Stimulated activated CD8-positive, alpha-beta memory T cell treated with anti-CD3 and anti-CD28 coated beads, Interleukin-12 subunit alpha, Interleukin-12 subunit beta, amount 100 ng/mL, for 24 hours (primary cell): ENCODE measurements around the gene XPNPEP2.
A peak's percentile ranks its signal among the peaks of the same experiment; 100 is the strongest.

ENCODE experiments used
- DNase-seq: peaks from one replicate; pipeline ENCODE4 v3.0.0-alpha.2; 2020; ENCODE audit errors: extremely low read depth

XPNPEP2 gene

DNA sequence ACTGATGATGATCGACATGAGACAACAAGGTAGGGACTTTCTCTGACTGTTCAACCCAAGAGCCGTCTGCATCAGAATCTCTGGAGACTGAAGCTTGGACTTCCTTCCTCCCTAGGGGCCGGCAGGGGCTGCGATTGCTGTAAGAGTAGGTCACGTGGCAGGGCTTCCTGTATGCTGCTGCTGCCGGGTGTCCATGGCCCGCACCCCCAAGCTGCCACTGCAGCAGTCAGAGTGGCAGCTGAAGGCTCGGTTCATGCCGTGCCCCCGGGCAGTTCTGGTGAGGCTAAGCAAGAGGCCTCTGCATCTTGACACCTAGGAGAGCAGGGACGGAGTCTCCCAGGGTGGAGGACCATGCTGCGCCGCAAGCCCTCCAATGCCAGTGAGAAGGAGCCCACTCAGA is 41.0 kb downstream of the XPNPEP2 start, which contains the start of gene SASH3:
SASH3 (plus strand) TSS at position 203 of the 400 bp plus-strand sequence; CDS start at position 352, 149 bp downstream.
- no peak for DNase-seq

DNA sequence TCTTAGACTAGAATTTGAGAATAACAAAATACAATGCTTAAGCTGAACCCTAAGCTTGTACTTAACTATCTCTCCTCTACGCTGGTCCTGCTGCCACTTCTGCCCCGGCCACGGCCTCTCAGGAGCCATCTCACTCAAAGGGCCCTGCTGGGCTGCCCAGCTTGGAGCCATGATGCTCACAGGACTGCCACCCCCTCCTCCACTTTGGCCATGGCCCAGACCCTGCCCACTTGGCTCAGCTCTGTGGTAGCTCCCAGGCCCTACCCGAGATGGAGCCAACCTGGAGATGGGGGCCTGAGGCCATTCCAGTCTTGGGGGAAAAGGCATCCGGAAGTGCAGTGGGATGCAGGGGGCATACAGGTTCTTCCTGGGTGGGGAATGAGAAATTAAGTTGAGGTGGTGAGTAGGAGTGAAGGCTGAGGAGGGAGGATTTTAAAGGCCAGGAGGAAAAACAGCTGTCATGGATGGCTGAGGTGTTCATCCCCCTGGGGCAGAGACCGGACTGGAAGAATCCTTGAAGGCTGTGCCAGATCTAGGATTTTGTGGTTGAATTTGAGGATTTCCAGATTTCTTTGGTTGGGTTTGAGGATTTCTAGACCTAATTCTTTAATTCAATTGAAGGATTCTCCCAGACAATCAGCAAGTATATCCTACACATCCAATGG is 41.8 kb downstream of the XPNPEP2 start:
- no peak for DNase-seq

DNA sequence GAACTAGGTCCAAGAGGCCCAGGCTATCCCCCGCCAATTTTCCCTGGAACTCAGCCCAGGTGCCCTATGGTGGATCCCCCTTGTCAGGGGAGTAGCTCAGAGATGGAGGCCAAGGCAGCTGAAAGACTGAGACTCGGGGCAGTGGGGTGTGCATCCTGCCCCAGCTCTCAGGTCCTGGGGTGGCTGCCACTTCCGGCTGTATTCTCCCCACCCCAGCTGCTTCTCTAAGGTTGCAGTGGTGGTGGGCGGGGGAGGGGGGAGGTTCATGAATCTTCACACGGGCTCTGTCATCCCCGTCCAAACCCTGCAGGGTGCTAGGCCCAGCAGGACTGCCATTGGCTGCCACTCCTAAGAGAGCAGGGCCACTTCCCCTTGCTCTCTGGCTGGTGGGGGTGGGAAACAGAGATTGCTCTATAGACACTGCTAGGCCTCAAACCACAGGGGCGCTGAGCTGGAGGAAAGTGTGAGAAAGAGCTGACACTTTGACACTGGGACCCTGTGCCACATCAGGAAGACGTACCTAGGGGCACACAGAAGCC is 42.4 kb downstream of the XPNPEP2 start:
- DNase-seq: peak; percentile 61

DNA sequence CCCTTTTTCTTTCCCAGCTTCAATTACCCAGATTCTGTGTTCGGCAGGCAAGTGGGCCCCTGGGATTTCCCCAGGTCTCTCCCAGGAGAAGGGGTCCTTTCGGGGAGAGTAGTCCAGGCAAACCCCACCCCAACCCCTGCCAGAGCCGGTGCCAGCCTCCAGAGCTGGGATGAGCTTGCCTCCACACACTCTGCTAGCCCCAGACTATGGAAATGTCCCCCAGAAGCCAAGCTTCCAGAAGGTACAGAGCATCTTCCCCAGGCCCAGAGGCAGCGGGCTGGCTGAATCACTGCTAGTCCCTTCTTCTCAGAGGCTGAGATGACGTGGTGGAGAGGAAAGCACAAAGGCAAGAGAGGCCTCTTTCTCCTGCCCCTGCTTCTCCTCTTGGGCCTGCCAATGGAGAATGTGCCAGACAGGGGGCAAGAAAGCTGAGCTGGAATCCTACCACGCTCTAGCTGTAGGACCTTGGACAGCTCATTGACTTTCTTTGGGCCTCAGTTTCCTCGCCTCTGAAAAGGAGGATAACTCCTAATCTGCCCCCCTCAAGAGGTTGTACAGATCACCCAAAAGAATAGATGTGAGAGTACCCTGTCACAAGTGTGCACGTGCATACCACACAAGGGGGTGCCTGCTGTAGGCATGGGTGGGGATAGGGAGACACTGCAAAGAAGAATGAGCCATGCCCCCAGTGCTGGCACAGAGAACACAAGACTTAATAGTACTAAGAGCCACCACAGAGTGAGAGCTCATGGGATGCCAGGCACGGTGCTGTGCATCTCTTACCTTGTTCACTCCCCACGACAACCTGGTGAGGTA is 43.1 kb downstream of the XPNPEP2 start:
- DNase-seq: no peak

DNA sequence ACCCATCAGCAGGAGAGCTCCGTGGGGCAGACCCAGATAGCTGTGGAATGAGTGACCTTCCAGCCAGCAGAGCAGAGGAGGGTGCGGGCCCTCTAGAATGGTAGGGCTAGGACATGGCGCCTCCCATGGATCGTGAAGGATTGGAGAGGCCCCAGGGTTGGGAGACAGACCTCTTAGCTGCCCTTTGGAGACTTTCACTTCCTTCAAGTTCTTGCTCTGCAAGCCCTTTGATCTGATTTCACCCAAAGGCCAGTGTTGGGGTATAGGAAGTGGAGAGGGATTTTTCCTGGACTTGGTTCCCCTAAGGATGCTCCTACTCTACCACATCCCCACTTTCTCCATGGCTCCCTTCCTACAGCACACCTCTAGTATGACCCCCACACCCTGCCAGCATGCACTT is 43.9 kb downstream of the XPNPEP2 start:
- no peak for DNase-seq

DNA sequence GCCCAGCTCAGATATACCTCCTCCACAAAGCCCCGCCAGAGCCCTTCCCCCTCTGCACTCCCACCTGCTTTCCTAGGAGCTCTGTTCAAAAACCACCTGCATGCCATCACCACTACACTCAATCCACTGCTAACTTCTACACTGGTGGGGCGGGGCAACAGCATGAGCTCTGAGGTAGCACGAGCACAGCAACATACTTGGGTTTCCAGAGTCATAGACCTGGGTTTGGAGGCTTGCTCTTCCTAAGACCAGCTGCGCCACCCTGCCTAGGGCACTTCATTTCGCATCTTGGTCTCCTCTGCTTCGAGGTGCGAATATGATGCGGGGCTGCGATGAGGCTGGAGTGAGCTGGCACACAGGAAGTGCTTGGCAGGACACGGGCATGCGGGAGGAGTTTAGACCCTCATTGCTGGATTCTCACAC is 44.5 kb downstream of the XPNPEP2 start:
- DNase-seq: no peak

DNA sequence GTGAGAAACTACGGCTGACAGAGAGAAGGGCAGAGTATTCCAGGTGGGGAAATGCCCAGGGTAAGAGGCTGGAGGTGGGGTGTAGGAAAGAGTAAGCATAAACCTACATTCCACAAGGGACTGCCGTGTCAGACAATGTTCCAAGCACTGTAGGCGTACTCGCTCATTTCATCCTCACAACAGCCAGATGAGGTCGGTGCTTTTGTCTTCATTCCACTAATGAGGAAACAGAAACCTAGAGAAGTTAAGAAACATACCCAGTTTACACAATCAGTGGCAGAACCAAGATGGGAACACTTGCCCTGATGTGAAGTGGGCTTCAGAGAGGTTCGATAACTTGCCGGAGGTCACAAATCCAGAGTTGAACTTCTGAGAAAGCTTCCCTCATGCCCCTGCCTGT is 45.6 kb downstream of the XPNPEP2 start:
- DNase-seq: no peak

DNA sequence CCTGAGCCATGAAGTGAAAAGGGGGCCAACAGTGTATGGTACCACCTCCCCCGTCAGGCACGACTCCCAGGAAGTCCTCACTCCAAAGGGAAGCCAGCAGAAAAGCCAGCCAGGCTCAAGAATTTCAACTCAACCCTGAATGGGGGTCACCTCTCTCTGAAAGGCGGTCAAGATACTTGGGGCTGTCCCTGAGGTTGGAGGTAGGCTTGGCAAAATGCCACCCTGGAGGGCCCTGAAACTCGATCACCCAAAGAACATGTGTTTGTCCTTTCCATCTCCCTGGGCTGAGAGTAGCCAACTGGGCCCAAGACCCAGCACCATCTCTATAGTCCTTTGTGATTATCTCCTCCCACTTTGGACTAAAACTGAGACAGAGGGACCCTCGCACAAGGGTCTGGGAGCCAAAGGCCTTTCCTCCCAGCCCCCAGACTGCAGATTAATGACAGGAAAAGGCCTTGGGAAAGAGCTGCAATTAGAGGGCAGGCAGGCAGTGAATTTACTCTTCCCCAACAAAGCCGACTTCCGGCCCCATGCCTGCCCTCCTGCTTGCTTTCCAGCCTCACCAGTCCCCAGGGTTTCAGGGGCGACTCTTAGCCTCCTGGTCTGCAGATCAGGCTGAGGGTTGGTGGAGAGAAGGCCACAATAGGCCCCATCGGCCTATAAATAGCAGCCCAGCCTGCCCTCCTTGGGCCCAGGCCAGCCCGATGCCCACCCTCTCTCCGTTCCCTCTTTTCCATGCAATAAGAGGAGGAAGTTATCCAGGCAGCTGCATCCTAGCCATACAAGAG is 46.6 kb downstream of the XPNPEP2 start:
- DNase-seq: no peak

DNA sequence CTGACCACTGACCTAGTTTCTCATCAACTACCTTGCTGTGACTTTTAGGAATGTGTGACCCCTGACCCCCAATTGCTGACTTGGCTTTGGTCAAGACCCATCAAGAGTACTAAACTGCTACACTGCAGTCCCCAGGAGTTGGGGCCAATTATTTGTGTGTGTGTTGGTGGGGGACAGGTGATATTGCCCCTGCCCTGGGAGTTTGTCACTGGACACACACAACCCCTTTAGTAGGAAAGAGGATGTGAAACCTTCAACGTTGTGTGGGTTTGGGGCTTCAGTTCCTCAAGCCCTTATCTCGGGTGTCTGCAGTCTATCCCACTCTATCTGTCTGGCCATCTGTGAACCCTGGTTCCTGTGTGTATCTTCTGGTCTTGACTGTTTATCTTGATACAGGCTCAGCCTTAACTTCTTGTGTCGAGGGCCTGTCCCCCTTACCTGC is 47.5 kb downstream of the XPNPEP2 start:
- DNase-seq: no peak

DNA sequence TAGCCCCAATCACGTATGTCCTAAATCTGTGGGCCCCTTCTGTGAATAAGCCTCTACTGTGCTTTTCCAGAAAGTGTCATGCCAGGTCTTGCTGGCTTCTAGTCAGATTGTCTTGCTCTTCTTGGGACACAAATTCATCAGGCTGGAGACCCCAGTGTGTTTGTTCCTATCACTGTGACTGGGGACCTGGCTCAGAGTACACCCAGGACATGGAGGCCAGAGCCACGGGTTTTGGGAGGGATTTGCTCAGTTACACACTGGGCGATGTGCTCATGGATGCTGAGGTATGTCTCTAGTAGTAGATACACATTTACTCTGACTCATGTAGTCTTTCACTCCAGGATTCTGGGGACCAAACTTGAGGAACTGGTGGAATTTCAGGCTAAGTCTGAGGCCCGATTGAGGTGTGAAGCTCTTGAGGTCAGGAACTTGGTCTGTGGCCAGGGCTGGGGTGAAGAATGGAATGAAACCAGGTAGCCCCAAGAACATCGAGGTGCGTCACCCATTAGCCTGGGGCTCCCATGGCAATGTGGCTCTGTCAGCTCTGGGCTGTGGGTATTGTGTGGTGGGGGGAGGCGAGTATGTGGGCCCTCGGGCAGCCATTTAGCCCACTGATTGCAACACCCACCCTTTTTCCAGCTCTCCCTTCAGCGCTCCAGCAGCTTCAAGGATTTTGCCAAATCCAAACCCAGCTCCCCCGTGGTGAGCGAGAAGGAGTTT is 48.7 kb downstream of the XPNPEP2 start:
- no peak for DNase-seq

DNA sequence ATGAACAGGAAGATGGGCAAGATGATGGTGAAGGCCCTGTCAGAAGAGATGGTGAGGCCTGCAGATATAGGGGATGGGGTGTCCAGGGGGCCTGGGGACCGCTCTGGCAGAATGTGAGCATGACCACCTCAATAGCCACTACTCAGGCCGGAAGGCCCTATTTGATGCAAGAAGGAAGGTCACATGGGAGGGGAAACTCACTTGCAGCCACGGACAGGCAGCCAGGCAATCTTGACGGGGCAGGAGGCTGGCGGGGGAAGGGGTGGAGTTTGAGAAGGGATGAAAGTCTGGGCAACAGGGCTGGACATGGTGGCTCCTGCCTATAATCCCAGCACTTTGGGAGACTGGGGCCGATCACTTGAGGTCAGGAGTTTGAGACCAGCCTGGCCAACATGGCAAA is 49.7 kb downstream of the XPNPEP2 start:
- no peak for DNase-seq

DNA sequence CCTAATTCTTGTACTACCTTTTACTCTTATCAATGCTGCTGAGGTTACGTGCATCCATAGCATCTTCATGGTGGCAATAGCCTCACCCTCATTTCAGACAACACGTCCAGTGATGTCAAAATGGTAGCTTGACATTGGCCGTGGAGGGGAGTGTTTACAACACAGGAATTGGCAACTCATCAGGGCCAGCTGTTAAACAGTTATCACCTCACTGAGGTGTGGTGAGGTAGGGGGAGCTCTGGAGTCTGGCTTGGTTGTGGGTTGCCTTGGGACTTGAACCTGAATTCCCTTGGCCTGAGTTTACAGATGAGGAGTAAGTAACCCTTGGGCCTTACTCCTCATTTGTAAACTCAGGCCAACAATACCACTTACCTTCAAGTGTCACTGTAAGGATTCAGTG is 51.4 kb downstream of the XPNPEP2 start:
- no peak for DNase-seq

DNA sequence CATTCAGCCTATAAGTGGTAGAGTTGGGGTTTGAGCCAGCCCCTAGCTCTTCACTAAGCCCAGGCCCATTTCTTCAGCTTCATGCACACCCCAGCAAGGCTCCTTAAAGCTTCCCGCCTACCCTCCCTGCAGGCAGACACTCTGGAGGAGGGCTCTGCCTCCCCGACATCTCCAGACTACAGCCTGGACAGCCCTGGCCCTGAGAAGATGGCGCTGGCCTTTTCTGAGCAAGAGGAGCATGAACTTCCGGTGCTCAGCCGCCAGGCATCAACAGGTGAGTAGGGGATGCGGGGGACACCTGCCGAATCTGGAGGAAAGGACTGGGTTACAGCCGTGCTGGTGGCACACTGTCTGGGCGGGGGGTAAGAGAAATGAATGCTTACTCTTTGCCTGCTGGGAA is 52.0 kb downstream of the XPNPEP2 start:
- DNase-seq: no peak

DNA sequence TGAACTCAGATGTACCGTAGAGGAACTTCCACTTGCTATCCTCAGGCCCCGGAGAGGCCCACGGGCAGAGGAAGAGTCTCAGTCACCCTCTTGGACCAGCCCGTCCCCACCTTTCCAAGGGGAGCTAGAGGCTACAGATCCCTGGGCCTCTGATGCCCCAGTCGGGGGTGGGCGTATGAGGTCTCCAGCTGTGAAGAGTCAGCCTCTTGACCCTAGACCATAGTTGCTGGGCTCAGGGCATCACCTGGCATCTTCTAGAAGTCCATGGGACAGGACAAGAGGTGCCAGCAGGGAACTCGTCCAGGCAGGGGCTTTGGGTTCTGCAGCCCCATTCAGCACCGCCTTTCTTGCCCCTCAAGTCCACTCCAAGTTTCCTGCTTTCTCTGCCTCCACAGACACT is 52.6 kb downstream of the XPNPEP2 start:
- DNase-seq: no peak

DNA sequence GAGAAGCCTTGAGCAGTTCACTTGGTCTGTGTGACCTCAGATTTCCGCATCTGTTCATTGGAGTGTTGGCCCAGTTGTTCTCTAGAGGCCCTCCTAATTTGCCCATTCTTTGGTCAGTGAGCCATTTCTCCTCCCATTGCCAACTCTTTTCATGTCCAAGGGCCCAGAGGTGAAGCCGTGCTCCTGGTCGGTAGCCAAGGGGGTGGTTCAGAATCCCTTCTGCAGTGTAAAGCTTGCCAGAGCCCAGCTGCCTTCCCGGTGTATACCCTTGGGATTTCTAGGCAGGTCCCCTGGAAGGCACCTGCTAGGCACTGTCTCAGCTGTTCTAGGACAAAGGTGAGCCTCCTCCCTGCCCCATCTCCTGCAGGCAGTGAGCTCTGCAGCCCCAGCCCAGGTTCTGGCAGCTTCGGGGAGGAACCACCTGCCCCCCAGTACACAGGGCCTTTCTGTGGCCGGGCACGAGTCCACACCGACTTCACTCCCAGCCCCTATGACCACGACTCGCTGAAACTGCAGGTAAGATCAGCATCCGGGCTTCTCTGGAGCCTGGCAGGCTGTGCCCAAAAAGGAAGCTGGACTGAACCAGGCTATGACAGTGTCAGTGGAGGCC is 53.3 kb downstream of the XPNPEP2 start:
- no peak for DNase-seq

DNA sequence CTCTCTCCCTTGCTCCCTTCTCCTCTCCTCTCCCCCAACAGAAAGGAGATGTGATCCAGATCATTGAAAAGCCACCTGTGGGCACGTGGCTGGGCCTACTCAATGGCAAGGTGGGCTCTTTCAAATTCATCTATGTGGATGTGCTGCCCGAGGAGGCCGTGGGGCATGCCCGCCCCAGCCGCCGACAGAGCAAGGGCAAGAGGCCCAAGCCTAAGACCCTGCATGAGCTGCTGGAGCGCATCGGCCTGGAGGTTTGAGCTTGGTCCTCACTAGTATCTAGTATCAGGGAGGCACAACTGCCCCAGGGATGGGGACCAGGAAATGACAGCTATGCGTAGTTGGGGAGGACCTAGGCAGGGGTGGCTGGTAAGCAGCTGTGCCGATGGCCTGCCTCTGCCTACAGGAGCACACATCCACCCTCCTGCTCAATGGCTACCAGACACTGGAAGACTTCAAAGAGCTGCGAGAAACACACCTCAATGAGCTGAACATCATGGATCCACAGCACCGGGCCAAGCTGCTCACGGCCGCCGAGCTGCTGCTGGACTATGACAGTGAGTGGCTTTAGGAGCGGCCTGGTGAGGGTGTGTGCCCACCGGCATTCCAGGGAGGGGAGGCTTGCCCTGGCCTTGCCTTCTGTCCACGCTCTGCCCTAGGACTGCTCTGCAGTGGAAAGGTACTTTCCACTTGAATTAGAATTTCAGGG is 54.0 kb downstream of the XPNPEP2 start:
- no peak for DNase-seq

DNA sequence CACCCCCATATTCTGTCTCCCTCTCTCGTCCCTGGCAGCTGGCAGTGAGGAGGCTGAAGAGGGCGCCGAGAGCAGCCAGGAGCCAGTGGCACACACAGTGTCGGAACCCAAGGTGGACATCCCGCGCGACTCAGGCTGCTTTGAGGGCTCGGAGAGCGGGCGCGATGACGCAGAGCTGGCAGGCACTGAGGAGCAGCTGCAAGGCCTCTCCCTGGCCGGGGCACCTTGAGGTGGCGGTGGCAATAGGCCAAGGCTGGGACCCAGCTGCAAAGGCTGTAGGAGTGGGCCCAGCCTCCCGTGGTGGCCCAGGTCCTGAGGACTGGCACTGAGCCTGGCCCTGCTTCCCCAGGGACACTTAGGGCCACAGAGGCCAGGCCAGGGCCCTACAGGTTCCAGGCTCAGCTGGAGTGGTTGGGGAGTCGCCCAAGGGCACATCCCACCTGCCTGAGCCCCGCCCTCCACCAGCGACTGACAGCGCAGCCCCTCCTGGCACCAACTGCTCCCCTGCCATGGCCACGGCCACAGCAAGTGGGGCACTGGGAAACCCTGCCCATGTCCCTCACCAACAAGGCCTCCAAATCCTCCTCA is 54.9 kb downstream of the XPNPEP2 start:
- DNase-seq: no peak

DNA sequence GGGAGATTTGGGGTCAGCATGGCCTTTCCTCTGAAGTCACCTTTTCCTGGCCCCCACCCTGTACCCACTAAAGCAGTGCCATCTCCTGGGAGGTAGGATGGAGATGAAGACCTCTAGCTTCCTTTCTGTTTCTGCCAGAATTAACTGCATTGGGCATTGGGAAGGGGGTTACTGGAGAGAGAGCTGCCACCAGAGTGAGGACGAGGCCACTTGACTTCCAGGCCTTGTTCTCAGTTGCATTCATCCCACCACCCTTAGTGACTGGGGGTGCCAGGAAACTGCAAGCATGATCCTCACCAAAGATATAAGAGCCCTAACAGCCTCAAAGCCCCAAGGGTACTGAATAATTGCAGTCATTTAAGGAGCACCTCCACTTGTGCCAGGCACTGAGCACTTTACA is 56.8 kb downstream of the XPNPEP2 start:
- DNase-seq: no peak

DNA sequence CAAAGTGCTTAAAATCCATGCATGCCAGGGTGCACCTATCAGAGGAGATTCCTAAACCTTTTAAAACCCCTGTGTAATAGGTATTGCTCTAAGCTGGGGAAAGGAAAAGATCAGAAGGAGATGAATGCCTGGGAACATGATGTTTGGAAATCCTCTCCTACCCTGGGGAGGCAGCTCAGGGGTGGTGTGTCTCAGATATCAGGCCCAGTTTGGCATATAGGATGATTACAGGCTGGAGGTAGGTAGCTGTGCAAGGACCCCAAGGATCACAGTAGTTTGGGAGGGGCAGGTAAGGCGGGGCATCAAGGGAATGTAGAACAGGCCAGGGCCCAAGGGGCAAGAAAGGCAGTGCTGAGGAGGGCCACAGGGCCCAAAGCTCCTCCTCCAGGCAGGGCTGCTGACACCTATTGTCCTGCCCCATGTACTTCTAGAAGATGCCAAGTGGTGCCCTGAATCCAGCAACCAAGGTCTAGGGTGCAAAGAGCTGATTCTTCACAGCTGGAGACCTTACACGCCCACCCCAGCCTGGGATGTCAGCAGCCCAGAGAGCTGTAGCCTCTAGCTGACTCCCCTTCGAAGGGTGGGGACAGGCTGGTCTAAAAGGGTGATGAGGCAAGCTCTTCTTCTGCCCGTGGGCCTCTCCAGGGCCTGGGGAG is 58.6 kb downstream of the XPNPEP2 start:
- no peak for DNase-seq

DNA sequence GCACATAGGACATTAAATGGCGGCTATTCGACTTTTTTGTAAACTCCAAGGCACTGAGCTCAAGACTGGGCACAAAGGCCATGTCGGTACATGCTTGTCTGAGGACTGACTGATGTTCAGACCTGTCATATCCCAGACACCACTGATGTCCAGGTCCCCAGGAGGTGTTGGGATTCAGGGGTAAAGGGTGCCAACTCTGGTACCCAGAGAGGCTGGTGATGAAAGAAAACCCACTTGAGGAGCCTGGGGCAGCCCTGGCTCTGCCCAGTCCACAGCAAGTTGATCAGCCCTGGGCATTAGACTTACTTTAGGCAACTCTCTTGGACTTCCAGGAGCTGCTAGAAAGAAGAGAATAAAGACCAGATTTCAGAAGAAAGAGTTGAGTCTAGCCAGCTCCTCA is 59.7 kb downstream of the XPNPEP2 start:
- DNase-seq: no peak
